ENCODE data around the gene ZNF618.

DNA sequence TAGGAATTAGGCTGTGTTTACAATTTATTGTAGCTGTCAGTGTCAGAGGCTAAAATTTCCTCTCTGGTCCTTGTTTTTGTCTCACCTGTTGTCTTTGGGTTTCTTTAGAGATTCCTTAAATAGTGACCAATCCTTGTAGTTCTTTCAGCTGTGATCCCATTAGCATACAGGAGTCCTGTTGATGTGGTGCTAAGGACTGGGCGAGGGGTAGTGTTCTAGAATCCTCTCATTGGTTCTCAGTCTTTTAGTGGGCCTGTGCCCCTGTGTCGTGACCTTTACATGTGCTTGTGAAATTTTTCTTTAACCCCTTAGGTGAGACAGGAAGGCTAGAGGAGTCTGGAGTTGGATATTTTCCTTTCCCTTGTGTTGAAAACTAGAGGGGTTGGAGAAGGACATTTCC lies 51.2 kb downstream of the ZNF618 start:
- TF ChIP-seq CTCF (IDR thresholded peaks at IDR 0.05) (no peak), POLR2AphosphoS5 (IDR thresholded peaks at IDR 0.05; ENCODE audit: low read depth, low read length) (no peak), SIN3A (IDR thresholded peaks at IDR 0.05; ENCODE audit: borderline replicate concordance, insufficient read depth, low read depth, low read length) (no peak), TCF7L2 (IDR thresholded peaks at IDR 0.05; ENCODE audit: low read depth, low read length) (no peak)
- TF ChIP-seq, protein P1, sequence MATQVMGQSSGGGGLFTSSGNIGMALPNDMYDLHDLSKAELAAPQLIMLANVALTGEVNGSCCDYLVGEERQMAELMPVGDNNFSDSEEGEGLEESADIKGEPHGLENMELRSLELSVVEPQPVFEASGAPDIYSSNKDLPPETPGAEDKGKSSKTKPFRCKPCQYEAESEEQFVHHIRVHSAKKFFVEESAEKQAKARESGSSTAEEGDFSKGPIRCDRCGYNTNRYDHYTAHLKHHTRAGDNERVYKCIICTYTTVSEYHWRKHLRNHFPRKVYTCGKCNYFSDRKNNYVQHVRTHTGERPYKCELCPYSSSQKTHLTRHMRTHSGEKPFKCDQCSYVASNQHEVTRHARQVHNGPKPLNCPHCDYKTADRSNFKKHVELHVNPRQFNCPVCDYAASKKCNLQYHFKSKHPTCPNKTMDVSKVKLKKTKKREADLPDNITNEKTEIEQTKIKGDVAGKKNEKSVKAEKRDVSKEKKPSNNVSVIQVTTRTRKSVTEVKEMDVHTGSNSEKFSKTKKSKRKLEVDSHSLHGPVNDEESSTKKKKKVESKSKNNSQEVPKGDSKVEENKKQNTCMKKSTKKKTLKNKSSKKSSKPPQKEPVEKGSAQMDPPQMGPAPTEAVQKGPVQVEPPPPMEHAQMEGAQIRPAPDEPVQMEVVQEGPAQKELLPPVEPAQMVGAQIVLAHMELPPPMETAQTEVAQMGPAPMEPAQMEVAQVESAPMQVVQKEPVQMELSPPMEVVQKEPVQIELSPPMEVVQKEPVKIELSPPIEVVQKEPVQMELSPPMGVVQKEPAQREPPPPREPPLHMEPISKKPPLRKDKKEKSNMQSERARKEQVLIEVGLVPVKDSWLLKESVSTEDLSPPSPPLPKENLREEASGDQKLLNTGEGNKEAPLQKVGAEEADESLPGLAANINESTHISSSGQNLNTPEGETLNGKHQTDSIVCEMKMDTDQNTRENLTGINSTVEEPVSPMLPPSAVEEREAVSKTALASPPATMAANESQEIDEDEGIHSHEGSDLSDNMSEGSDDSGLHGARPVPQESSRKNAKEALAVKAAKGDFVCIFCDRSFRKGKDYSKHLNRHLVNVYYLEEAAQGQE (IDR thresholded peaks at IDR 0.05; ENCODE audit: insufficient read depth in 1 of 2, low read depth in 2 of 2, low read length in 1 of 2), result no peak

All from Panc1 (cell line).